ENCODE results near the gene WDFY2. TPM values are rescaled to one million over a fixed set of nuclear protein-coding genes. Genes with fewer than 3 reads are reported as not detected.

The WDFY2 gene
- total RNA-seq, 3 donors from 2014 or later = 3.4 to 9.6 (median 6.6) TPM

DNA sequence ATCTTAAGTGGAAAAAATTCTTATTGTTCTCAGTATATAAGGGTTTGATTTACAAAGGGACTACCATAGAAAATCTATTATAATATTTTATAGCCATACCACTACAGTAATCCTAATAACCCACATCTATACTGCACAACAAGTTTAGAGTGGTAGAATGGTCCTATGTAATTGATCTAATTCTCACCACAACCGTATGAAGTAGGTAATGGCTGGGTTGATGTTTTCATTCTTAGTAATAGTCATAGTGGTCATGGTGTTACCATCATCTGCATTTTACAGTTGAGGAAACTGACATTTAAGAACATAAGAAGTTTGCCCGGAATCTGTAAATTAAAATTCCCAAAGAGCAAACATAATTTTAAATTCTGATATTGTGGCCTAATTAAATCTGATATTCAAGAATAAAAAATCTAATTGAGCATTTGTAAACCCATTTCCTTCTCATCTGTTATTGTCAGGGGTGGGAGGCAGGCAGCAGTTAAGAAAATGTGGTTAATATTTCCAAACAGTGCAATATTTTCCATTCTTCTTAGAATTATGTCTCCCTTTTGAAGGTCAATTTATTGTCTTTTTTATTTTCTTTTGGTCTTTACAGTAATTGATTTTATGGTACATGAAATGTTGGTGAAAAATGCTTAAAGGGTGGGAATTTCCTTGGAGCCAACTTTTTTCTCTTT is 154.1 kb downstream of the WDFY2 start:
- TF ChIP-seq, protein P1, sequence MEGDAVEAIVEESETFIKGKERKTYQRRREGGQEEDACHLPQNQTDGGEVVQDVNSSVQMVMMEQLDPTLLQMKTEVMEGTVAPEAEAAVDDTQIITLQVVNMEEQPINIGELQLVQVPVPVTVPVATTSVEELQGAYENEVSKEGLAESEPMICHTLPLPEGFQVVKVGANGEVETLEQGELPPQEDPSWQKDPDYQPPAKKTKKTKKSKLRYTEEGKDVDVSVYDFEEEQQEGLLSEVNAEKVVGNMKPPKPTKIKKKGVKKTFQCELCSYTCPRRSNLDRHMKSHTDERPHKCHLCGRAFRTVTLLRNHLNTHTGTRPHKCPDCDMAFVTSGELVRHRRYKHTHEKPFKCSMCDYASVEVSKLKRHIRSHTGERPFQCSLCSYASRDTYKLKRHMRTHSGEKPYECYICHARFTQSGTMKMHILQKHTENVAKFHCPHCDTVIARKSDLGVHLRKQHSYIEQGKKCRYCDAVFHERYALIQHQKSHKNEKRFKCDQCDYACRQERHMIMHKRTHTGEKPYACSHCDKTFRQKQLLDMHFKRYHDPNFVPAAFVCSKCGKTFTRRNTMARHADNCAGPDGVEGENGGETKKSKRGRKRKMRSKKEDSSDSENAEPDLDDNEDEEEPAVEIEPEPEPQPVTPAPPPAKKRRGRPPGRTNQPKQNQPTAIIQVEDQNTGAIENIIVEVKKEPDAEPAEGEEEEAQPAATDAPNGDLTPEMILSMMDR (IDR thresholded peaks at IDR 0.05) = no peak
- H3K4me3 ChIP-seq = no peak overlapping the region
- DNase-seq (no peak), ATAC-seq (no peak)
- no peaks in the 10 kb centered on the region for H3K36me3 ChIP-seq (ENCODE audit: low read depth)
- H3K9me3 ChIP-seq = no peaks in the 10 kb centered on the region
- intact Hi-C loops (cut with DNase I, micrococcal nuclease) = no loop called here
- no peaks in the 10 kb centered on the region for H3K4me1 ChIP-seq (ENCODE audit: low read depth)

DNA sequence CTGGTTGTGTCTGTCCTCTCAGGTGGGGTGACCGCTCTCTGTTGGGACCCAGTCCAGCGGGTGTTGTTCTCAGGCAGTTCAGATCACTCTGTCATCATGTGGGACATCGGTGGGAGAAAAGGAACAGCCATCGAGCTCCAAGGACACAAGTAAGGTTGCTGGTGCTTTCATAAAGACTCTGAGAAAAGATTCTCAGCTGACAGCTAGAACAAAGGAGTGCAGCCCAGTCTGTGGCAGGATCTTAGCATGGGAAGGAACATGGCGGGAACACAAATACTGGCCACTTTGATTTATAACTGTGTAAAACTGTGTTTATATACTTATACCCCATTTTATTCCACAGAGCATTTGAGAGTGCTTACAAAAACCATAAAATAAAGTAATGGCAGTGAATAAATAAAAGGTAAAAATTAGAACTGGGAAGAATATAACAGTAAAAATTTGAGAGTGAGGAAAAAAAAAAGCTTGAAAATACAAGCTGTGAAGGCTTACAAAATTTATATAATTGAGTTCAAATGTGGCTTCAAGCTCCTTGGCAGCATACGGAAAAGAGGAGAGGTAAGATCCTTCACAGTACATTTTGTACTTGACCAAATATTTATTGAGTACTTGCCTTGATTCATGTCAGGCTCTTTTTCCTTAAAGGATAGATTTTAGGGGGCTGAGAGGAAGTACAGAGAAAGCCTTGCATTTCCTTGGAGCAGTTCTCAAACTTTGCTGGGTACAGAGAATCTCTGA is 154.9 kb downstream of the WDFY2 start:
- Histone ChIP-seq H3K9me3 (no peaks in the 10 kb centered on the region), H3K4me3 (no peak overlapping the region), H3K4me1 (ENCODE audit: low read depth) (no peaks in the 10 kb centered on the region), H3K36me3 (ENCODE audit: low read depth) (no peaks in the 10 kb centered on the region)
- ATAC-seq (no peak), DNase-seq (no peak)
- intact Hi-C loops (cut with DNase I, micrococcal nuclease) = no loop called here
- TF ChIP-seq, protein P1 (IDR thresholded peaks at IDR 0.05) = no peak

DNA sequence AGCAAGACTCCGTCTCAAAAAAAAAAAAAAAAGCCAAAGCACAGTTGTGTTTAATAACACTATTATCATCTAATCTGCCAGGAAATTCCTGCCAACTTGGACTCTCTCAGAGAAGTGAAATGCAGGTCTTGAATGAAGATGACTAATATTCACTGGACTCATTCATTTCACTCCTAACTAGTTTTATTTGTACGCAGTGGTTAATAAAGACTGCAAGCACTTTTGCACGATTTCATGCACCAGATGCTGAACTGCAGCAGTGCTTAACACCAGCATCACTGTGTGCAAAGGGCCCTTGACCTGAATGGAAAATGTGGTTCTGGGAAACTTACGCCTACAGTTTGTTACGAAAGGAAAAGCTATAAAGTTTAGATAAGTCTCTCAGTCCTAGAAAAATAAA is 156.4 kb downstream of the WDFY2 start:
- TF ChIP-seq, protein P1 (IDR thresholded peaks at IDR 0.05) = no peak
- no peak for DNase-seq
- no peak for ATAC-seq
- intact Hi-C loops (cut with DNase I, micrococcal nuclease) = no loop called here
- no peak overlapping the region for H3K4me3 ChIP-seq
- no peaks in the 10 kb centered on the region for H3K9me3 ChIP-seq
- H3K36me3 ChIP-seq (ENCODE audit: low read depth) = no peaks in the 10 kb centered on the region
- H3K4me1 ChIP-seq (ENCODE audit: low read depth) = no peaks in the 10 kb centered on the region

DNA sequence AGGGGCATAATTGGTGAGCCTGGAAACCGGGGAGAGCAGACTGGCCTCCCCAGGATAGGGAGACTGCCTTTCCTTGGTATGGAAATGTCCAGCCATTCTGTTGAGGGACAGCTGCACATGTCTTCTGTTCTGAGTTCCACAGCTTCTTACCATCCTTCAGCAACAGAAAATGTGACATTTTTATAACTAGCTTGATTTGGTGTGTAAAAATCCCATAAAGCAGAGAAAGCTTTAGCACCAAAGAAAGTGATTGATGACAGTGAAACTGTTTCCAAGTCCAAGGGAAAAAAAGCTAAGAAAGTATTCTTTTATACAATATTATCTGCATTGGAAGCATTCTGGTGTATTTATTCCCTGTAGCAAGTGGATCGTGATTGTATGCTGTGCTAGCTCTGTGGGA is 157.8 kb downstream of the WDFY2 start:
- no peaks in the 10 kb centered on the region for H3K9me3 ChIP-seq
- TF ChIP-seq, protein P1 (IDR thresholded peaks at IDR 0.05) = no peak
- DNase-seq (no peak), ATAC-seq (no peak)
- H3K4me1 ChIP-seq (ENCODE audit: low read depth) = no peaks in the 10 kb centered on the region
- intact Hi-C loops (cut with DNase I, micrococcal nuclease) = no loop called here
- H3K4me3 ChIP-seq = no peak overlapping the region
- H3K36me3 ChIP-seq (ENCODE audit: low read depth) = no peaks in the 10 kb centered on the region

DNA sequence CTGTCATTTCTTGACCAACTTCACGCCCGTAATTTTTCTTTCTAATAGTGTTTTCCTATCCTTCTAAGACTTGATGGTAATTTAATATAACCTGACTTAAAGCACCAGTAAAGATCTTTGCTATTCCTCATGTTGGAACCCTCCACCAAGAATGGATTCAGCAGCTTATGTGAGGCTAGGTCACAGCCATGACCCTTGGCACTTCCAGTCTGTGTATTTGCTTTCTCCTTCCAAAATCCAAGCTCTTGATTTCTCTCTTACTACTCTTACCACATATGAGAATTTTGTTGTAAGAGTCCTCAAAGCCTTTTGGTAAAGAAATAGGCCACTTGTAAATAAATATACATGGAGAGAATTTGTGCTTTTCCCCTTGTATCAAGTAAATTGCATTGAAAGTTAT is 158.3 kb downstream of the WDFY2 start:
- TF ChIP-seq, protein P1 (IDR thresholded peaks at IDR 0.05) = no peak
- Histone ChIP-seq H3K9me3 (peaks cover 3% of the 10 kb centered on the region), H3K4me3 (no peak overlapping the region), H3K36me3 (ENCODE audit: low read depth) (no peaks in the 10 kb centered on the region), H3K4me1 (ENCODE audit: low read depth) (no peaks in the 10 kb centered on the region)
- intact Hi-C loops (cut with DNase I, micrococcal nuclease) = no loop called here
- DNase-seq (no peak), ATAC-seq (no peak)
